ENCODE measurements around the gene KCP. TPM values are rescaled to one million over a fixed set of nuclear protein-coding genes. Genes with fewer than 3 reads are reported as not detected.
"Not testable (repeated sequence)": the region's sequence is repeated elsewhere in the genome, so short reads cannot be mapped to it uniquely, and the experiment has no call there.

The KCP gene
- total and polyA plus RNA-seq, 9 donors = 0.05 to 1.8 (median 0.20) TPM; not detected in 4

DNA sequence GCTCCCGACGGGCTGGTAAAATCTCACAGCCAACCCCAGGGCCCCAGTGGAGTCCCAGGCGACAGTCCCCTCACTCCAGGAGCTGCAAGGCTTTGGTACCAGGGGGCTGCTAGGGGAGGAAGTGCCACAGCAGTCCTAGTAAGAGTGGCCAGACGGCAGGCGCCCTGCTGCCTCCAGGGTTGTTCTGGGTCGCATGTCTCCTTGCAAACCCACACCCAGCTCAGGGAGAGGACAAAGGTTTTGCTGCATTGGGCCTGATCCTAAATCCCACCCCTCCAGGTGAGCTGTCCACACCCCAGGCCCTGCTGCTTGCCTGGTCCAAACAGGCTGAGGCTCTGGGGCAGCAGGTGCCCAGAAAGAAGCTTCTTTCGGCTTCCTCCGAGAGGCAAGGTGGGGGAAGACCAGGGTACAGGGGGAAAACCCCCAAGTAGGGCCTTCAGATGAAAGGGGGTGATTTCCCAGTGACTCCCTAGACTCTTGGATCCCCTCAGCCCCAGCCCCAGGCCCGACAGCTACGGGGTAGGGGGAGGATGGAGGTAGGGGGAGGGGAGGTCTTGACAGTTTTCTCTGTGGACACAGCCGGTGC lies 4.2 kb upstream of the KCP start:
- TF ChIP-seq, protein P1, sequence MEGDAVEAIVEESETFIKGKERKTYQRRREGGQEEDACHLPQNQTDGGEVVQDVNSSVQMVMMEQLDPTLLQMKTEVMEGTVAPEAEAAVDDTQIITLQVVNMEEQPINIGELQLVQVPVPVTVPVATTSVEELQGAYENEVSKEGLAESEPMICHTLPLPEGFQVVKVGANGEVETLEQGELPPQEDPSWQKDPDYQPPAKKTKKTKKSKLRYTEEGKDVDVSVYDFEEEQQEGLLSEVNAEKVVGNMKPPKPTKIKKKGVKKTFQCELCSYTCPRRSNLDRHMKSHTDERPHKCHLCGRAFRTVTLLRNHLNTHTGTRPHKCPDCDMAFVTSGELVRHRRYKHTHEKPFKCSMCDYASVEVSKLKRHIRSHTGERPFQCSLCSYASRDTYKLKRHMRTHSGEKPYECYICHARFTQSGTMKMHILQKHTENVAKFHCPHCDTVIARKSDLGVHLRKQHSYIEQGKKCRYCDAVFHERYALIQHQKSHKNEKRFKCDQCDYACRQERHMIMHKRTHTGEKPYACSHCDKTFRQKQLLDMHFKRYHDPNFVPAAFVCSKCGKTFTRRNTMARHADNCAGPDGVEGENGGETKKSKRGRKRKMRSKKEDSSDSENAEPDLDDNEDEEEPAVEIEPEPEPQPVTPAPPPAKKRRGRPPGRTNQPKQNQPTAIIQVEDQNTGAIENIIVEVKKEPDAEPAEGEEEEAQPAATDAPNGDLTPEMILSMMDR (IDR thresholded peaks at IDR 0.05) = no peak
- TF ChIP-seq EP300 (IDR thresholded peaks at IDR 0.05) (no peak), POLR2A (IDR thresholded peaks at IDR 0.05) (no peak)

DNA sequence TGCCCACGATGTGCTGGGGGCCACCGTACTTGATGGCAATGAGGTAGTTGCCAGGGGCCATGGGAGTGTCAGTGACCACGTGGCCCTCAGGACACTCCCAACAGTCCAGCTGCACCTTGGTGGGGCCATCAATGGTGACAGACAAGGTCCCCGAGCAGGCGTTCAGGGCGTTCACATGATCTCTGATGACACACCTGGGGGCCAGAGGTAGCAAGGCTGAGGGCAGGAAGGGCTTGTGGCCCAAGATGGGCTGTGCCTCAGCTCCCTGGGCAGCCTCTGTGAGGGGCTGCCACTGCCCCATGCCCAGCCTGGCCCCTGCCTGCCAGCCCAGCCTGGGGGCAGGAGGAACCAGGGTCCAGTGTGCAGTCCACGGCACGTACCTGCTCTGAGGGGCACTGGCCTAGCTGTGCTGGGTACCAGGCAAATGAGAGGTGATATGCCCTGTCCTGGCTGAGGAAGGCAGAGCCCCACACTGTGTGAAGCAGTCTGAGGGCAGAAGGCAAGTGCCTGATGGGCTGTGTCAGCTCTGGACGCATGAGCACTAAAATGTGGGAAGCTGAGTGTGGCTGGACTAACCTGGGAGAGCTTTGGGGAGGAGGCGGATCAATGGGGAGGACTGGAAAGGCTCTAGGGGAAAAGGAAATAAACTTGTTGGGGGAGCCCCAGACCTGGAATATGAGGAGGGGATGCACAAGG lies 3.5 kb upstream of the KCP start:
- Histone ChIP-seq H3K9me3 (no peaks in the 10 kb centered on the region), H3K27ac (no peak overlapping the region), H3K4me3 (no peak overlapping the region), H3K36me3 (no peaks in the 10 kb centered on the region), H3K27me3 (no peaks in the 10 kb centered on the region), H3K4me1 (ENCODE audit: insufficient read depth) (no peaks in the 10 kb centered on the region)
- TF ChIP-seq POLR2A (IDR thresholded peaks at IDR 0.05) = no peak
- TF ChIP-seq, protein P1 (IDR thresholded peaks at IDR 0.05) = no peak
- no peak for TF ChIP-seq EP300 (IDR thresholded peaks at IDR 0.05)
- intact Hi-C loops (cut with DNase I) = no loop called here
- 66 to 82% (median 69%) methylated on average over 8 to 10 of the region's 10 CpGs for WGBS, 3 donors
- no peak for DNase-seq

More for the DNA sequence above, 4.2 kb upstream of the KCP start:
- Histone ChIP-seq H3K36me3 (no peaks in the 10 kb centered on the region), H3K4me1 (ENCODE audit: insufficient read depth) (no peaks in the 10 kb centered on the region), H3K4me3 (no peak overlapping the region), H3K27ac (no peak overlapping the region), H3K27me3 (no peaks in the 10 kb centered on the region), H3K9me3 (no peaks in the 10 kb centered on the region)
- DNase-seq = no peak
- WGBS, 3 donors = 34 to 44% (median 41%) methylated on average over 11 of the region's 11 CpGs
- intact Hi-C loops (cut with DNase I) = no loop called here

DNA sequence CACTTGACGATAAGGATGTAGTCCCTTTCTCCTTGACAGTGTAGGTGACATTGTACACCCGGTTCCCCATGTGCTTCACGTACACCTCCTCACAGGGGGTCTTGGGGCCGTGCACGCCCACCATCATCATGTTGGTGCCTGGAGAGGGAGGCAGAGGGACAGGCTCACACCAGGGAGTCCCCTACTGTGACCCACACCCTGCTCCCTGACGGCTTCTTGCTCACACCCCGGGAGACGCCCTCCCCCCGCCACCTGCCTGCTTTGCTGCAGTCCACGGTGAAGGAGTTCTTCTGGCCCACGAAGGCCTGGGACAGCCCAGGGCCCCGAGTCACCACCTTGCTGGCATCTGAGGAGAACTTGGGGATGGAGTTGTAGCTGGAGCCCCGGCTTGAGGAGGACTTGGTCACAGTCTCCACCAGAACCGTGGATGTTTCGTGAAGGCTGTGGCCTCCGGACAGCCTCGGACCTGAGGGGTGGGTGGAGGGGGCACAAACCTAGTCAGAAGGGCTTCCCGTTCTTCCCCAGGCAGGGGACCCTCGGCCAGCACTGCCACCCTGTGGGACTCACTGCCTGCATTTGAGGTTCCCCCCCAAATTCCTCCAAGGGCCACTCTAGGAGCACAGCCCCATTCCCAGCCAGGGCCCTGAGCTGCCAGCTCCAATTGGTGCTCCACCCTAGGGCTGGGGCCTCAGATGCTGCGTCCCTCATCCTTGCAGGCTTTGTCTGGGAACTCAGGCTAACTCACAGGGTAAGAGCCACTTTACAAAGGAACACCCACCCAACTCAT lies 2.4 kb upstream of the KCP start:
- H3K4me3 ChIP-seq; H3K36me3 ChIP-seq; H3K27ac ChIP-seq; H3K4me1 ChIP-seq (ENCODE audit: insufficient read depth); DNase-seq; H3K9me3 ChIP-seq; H3K27me3 ChIP-seq; intact Hi-C loops (cut with DNase I): not testable (repeated sequence)
- 79 to 100% (median 94%) methylated on average over 1 to 12 of the region's 20 CpGs for WGBS, 3 donors

DNA sequence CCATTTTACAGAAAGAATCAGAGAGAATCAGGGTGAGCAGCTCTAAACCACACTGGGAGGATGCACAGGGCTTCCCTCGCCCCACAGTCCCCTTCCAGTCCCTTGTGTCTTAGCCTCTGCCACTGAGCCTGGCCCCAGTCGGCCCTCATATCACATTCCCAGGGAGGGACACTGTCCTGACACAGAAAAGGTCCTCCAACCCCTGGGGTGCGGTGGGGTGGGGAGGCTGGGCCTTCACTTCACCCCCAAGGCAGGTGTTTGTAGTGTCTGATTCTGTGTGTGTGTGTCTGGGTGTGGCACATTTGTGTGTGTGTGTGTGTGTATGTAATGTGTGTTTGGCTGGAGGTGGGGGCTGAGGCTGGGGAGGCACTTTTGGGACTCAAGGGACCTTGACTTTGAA lies 1.8 kb upstream of the KCP start:
- intact Hi-C loops (cut with DNase I) = no loop called here

DNA sequence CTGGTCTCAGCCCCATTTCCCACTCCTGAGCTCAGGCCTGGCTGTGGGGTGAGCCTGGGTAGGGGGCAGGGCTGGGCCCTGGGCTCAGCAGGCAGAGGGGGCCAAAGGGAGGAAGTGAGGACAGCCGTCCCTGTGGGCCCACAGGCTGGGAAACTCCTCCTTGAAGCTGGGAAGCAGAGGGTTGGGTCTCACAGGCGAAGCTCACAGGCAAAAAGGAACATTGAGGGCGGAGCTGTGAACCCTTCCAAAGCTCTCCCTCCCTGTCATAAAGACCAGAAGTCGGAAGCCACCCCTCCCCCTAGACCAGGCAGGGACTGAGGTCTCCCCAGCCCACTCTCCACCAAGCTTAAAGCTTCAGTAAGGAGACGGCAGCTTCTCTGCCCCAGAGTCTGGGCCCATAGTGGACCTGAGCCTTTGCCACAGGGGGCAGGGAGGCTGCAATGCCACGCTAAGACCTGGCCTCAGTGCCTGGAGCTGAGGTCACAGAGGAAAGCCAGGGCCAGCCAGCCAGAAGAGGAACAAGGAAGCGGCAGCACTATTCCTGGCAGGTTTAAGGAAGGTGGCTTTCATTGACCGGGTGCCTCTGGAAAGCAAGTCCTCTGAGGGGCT lies 1.0 kb upstream of the KCP start:
- Histone ChIP-seq H3K27ac (no peak overlapping the region), H3K4me1 (ENCODE audit: insufficient read depth) (no peaks in the 10 kb centered on the region), H3K36me3 (no peaks in the 10 kb centered on the region), H3K4me3 (no peak overlapping the region), H3K9me3 (no peaks in the 10 kb centered on the region), H3K27me3 (no peaks in the 10 kb centered on the region)
- 80 to 84% (median 81%) methylated on average over 7 to 8 of the region's 8 CpGs for WGBS, 3 donors
- intact Hi-C loops (cut with DNase I) = no loop called here
- DNase-seq = no peak
- TF ChIP-seq, protein P1 (IDR thresholded peaks at IDR 0.05) = no peak
- TF ChIP-seq POLR2A (IDR thresholded peaks at IDR 0.05) (no peak), EP300 (IDR thresholded peaks at IDR 0.05) (no peak)

More for the DNA sequence above, 1.8 kb upstream of the KCP start:
- H3K36me3 ChIP-seq = no peaks in the 10 kb centered on the region
- no peaks in the 10 kb centered on the region for H3K27me3 ChIP-seq
- H3K9me3 ChIP-seq = no peaks in the 10 kb centered on the region
- DNase-seq = no peak
- TF ChIP-seq POLR2A (IDR thresholded peaks at IDR 0.05) (no peak), EP300 (IDR thresholded peaks at IDR 0.05) (no peak)
- H3K4me3 ChIP-seq = no peak overlapping the region
- H3K4me1 ChIP-seq (ENCODE audit: insufficient read depth) = no peaks in the 10 kb centered on the region
- WGBS, 3 donors = 85 to 89% (median 85%) methylated on average over 3 of the region's 3 CpGs
- no peak overlapping the region for H3K27ac ChIP-seq

All from ovary (tissue), 9 donors.